ENCODE data around the gene SNAP29. TPM values are rescaled to one million over a fixed set of nuclear protein-coding genes. Genes with fewer than 3 reads are reported as not detected.

Gene SNAP29
- total RNA-seq, 1 experiment from 2014 or later = 23.9 TPM

DNA sequence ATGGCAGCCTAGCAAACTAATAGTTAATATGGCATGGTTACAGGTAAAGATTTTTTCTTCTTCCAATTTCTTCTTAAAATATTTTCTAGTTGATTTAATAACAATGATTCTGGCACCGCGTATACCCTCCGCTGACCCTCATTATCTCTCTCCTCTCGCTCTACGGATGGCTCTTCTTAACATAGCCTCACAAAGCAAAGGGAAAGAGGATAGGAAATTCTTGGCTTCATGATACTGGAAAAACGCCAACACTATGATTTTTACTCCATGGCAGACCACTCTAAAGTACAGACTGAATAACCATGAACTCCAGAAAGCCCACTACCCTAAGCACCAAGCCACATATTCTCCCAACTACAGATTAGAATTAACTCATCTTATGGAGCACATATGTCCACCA is 6.3 kb upstream of the SNAP29 start:
- H3K79me2 ChIP-seq (ENCODE audit: low read length) = peaks cover 93% of the 10 kb centered on the region
- CTCF ChIA-PET = no interaction called here

DNA sequence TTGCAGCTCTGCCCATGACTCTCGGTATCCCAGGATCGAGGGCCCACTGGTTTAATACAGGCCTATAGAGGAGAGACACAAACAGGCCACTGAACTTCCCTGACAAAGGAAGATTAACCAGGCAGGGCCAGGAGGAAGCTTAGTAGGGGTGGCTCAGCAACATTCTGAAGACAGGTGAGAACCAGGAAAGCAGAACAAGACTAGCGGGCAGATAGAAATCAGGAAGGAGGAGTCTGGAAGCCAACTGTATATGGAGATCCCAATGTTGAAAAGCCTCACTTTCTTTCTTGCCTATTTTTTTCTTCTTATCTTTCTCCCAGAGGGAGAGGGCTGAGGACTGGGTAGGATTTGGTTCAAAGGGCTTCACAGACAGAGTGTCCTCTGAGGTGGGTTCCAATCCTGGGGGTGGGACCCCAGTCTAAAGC is 5.6 kb upstream of the SNAP29 start:
- no peaks in the 10 kb centered on the region for H3K36me3 ChIP-seq (ENCODE audit: low read depth, low read length)
- H3K27ac ChIP-seq (ENCODE audit: low read length) = no peak overlapping the region
- DNase-seq (no peak), ATAC-seq (no peak)
- peaks cover 21% of the 10 kb centered on the region; the same call in 1 of the 2 replicates for H4K20me1 ChIP-seq (ENCODE audit: low read length)
- H3F3A ChIP-seq (ENCODE audit: low read length, unreplicated experiment) = no peaks in the 10 kb centered on the region
- peaks cover 93% of the 10 kb centered on the region for H3K79me2 ChIP-seq (ENCODE audit: low read length)
- BruUV-seq (replicated peaks) = no TSS peak
- intact Hi-C loops (cut with micrococcal nuclease) = loop anchor here (10.0 kb wide), 1 partner anchor 48 kb away; no protein-coding TSS in a partner anchor
- H3K9me2 ChIP-seq (replicated peaks; ENCODE audit: low read length) = no peaks in the 10 kb centered on the region
- no peak overlapping the region for H3K9ac ChIP-seq (ENCODE audit: low read length)
- no peaks in the 10 kb centered on the region for H3K27me3 ChIP-seq (ENCODE audit: low read length)
- no peak overlapping the region for H2AFZ ChIP-seq (ENCODE audit: low read length)
- TF ChIP-seq, protein P1, sequence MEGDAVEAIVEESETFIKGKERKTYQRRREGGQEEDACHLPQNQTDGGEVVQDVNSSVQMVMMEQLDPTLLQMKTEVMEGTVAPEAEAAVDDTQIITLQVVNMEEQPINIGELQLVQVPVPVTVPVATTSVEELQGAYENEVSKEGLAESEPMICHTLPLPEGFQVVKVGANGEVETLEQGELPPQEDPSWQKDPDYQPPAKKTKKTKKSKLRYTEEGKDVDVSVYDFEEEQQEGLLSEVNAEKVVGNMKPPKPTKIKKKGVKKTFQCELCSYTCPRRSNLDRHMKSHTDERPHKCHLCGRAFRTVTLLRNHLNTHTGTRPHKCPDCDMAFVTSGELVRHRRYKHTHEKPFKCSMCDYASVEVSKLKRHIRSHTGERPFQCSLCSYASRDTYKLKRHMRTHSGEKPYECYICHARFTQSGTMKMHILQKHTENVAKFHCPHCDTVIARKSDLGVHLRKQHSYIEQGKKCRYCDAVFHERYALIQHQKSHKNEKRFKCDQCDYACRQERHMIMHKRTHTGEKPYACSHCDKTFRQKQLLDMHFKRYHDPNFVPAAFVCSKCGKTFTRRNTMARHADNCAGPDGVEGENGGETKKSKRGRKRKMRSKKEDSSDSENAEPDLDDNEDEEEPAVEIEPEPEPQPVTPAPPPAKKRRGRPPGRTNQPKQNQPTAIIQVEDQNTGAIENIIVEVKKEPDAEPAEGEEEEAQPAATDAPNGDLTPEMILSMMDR (conservative IDR thresholded peaks at IDR 0.05; ENCODE audit: low read depth, low read length) = no peak
- TF ChIP-seq EZH2 (IDR thresholded peaks at IDR 0.05; ENCODE audit: low read length, unreplicated experiment) = no peak
- TF ChIP-seq EZH2phosphoT487 (IDR thresholded peaks at IDR 0.05; ENCODE audit: borderline replicate concordance, low read length) = no peak
- ChIA-PET POLR2A (ENCODE audit: unreplicated experiment) (no interaction called here), CTCF (no interaction called here)
- H3K4me3 ChIP-seq (ENCODE audit: low read length) = no peak overlapping the region
- no peaks in the 10 kb centered on the region for H3K9me3 ChIP-seq (ENCODE audit: low read length)
- no peak overlapping the region for H3K4me2 ChIP-seq (ENCODE audit: low read length)
- H3K4me1 ChIP-seq (ENCODE audit: insufficient read depth, low read length) = peaks cover 12% of the 10 kb centered on the region

More for the DNA sequence above, 6.3 kb upstream of the SNAP29 start:
- H3K4me3 ChIP-seq (ENCODE audit: low read length) = no peak overlapping the region
- POLR2A ChIA-PET (ENCODE audit: unreplicated experiment) = no interaction called here
- no peaks in the 10 kb centered on the region for H3K9me2 ChIP-seq (replicated peaks; ENCODE audit: low read length)
- H3K4me1 ChIP-seq (ENCODE audit: insufficient read depth, low read length) = peaks cover 10% of the 10 kb centered on the region
- no peak overlapping the region for H3K27ac ChIP-seq (ENCODE audit: low read length)
- no peak overlapping the region for H2AFZ ChIP-seq (ENCODE audit: low read length)
- H4K20me1 ChIP-seq (ENCODE audit: low read length) = peaks cover 15% of the 10 kb centered on the region; the same call in 1 of the 2 replicates
- no TSS peak for BruUV-seq (replicated peaks)
- intact Hi-C loops (cut with micrococcal nuclease) = loop anchor here (10.0 kb wide), 1 partner anchor 48 kb away; no protein-coding TSS in a partner anchor
- H3F3A ChIP-seq (ENCODE audit: low read length, unreplicated experiment) = no peaks in the 10 kb centered on the region
- H3K36me3 ChIP-seq (ENCODE audit: low read depth, low read length) = no peaks in the 10 kb centered on the region
- no peaks in the 10 kb centered on the region for H3K9me3 ChIP-seq (ENCODE audit: low read length)
- no peak overlapping the region for H3K9ac ChIP-seq (ENCODE audit: low read length)
- DNase-seq = no peak
- H3K27me3 ChIP-seq (ENCODE audit: low read length) = no peaks in the 10 kb centered on the region
- no peak overlapping the region for H3K4me2 ChIP-seq (ENCODE audit: low read length)
- no peak for ATAC-seq
- TF ChIP-seq EZH2 (IDR thresholded peaks at IDR 0.05; ENCODE audit: low read length, unreplicated experiment) (no peak), EZH2phosphoT487 (IDR thresholded peaks at IDR 0.05; ENCODE audit: borderline replicate concordance, low read length) (no peak)
- TF ChIP-seq, protein P1 (conservative IDR thresholded peaks at IDR 0.05; ENCODE audit: low read depth, low read length) = no peak

DNA sequence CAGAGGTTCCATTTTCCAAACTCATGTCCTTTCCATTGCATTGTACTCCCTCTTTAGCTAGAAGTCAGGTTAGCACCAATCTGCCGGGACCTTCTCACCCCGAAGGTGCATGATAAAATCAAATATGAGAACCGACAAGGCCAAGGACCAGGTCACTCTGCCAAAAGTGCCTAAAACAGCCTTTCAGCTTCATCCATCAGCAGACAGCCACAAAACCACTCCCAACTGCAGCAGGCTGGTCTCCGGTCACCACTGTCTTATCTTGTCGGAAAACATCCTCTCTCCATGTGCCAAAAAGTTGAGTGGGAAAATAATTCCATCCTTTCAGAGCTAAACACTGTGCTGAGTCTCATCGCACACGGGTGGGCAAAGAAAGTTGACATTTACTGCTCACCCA is 1.6 kb upstream of the SNAP29 start:
- Histone ChIP-seq H2AFZ (ENCODE audit: low read length) (no peak overlapping the region), H3K79me2 (ENCODE audit: low read length) (peaks cover 71% of the 10 kb centered on the region), H3F3A (ENCODE audit: low read length, unreplicated experiment) (no peaks in the 10 kb centered on the region), H3K9me2 (replicated peaks; ENCODE audit: low read length) (no peaks in the 10 kb centered on the region), H4K20me1 (ENCODE audit: low read length) (peaks cover 21% of the 10 kb centered on the region; the same call in 1 of the 2 replicates), H3K9ac (ENCODE audit: low read length) (peak overlapping the region; percentile 69; the same call in 1 of the 2 replicates), H3K4me2 (ENCODE audit: low read length) (peak overlapping the region; percentile 93), H3K27me3 (ENCODE audit: low read length) (no peaks in the 10 kb centered on the region), H3K9me3 (ENCODE audit: low read length) (no peaks in the 10 kb centered on the region), H3K4me1 (ENCODE audit: insufficient read depth, low read length) (peaks cover 18% of the 10 kb centered on the region), H3K36me3 (ENCODE audit: low read depth, low read length) (no peaks in the 10 kb centered on the region), H3K27ac (ENCODE audit: low read length) (no peak overlapping the region), H3K4me3 (ENCODE audit: low read length) (peak overlapping the region; percentile 91)
- POLR2A ChIA-PET (ENCODE audit: unreplicated experiment) = no interaction called here
- BruUV-seq (replicated peaks) = no TSS peak
- CTCF ChIA-PET = no interaction called here
- TF ChIP-seq, protein P1 (conservative IDR thresholded peaks at IDR 0.05; ENCODE audit: low read depth, low read length) = no peak
- no peak for TF ChIP-seq EZH2phosphoT487 (IDR thresholded peaks at IDR 0.05; ENCODE audit: borderline replicate concordance, low read length)
- TF ChIP-seq EZH2 (IDR thresholded peaks at IDR 0.05; ENCODE audit: low read length, unreplicated experiment) = no peak
- intact Hi-C loops (cut with micrococcal nuclease) = loop anchor here (10.0 kb wide), 1 partner anchor 52 kb away; no protein-coding TSS in a partner anchor
- no peak for DNase-seq
- no peak for ATAC-seq

Data from PC-3 (cell line).